Right atrium auricular region (tissue), 2 donors: ENCODE results near the gene TMEM134. TPM values are rescaled to one million over a fixed set of nuclear protein-coding genes. Genes with fewer than 3 reads are reported as not detected.
A peak's percentile ranks its signal among the peaks of the same experiment; 100 is the strongest.
"Not testable (repeated sequence)": the region's sequence is repeated elsewhere in the genome, so short reads cannot be mapped to it uniquely, and the experiment has no call there.

ENCODE experiments used
- DNase-seq: peaks from one replicate; pipeline ENCODE4 v3.0.0-alpha.2; 2019; ENCODE audit warnings: low spot score
- H3K27ac ChIP-seq, 2 donors: fragments of 200-600 bp; sonication (generic); 1 replicate in 1 of 2; 2 replicates in 1 of 2; pipeline ENCODE4 v1.5.1; 2016 to 2019
- H3K27me3 ChIP-seq, 2 donors: fragments of 200-600 bp; sonication (generic); one replicate each; pipeline versions ENCODE4 v1.5.1 to v1.6.0; 2017 to 2019
- H3K36me3 ChIP-seq: fragments of 200-600 bp; sonication (generic); one replicate; pipeline ENCODE4 v1.5.1; 2016
- H3K4me1 ChIP-seq, 2 donors: fragments of 200-600 bp; sonication (generic); one replicate each; pipeline versions ENCODE4 v1.5.1 to v1.6.0; 2017 to 2019
- H3K4me3 ChIP-seq, 2 donors: fragments of 200-600 bp; sonication (generic); 1 replicate in 1 of 2; 2 replicates in 1 of 2; pipeline ENCODE4 v1.5.1; 2017 to 2019; ENCODE audit warnings: mild to moderate bottlenecking in 1 of 2, moderate library complexity in 1 of 2
- H3K9me3 ChIP-seq, 2 donors: fragments of 200-600 bp; sonication (generic); one replicate each; pipeline ENCODE4 v1.5.1; 2019
- total RNA-seq, 2 donors: library from RNA; depleted of rRNA; stranded (reverse); fragments of >200 nt; gene quantifications; one replicate each; pipeline ENCODE4 v1.1.0, GENCODE V29; 2016
- TF ChIP-seq, protein P1 (sequence below), 2 donors: fragments of 200-600 bp; sonication (generic); IDR thresholded peaks; one replicate each; pipeline ENCODE4 v1.5.1; 2019; ENCODE audit warnings: antibody characterized with exemption in 2 of 2

TMEM134 gene
- total RNA-seq, 2 donors from 2014 or later: 74.4 to 140 TPM

DNA sequence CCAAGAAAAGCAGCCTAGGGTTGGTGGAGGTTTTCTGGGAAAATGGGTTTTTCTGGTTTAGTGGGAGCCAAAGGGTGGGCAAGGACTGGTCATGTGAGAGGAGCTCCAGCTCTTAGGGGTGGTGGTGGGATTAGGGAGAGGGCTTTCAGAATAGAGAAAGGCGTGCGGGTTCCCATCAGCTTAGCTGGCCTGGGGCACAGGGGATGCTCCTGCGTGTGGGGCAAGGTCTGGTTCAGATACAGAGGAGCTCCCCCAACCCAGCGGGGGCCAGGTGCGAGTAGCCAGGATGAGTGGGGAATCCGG lies 644 bp downstream of the TMEM134 start:
- Histone ChIP-seq H3K27ac (peak overlapping the region; percentile 88 to 89), H3K4me1 (peaks cover 0 to 42% of the 10 kb centered on the region in 2 donors), H3K36me3 (no peaks in the 10 kb centered on the region), H3K27me3 (no peaks in the 10 kb centered on the region), H3K9me3 (no peaks in the 10 kb centered on the region), H3K4me3 (peak overlapping the region; percentile 72 to 90)
- TF ChIP-seq, protein P1, sequence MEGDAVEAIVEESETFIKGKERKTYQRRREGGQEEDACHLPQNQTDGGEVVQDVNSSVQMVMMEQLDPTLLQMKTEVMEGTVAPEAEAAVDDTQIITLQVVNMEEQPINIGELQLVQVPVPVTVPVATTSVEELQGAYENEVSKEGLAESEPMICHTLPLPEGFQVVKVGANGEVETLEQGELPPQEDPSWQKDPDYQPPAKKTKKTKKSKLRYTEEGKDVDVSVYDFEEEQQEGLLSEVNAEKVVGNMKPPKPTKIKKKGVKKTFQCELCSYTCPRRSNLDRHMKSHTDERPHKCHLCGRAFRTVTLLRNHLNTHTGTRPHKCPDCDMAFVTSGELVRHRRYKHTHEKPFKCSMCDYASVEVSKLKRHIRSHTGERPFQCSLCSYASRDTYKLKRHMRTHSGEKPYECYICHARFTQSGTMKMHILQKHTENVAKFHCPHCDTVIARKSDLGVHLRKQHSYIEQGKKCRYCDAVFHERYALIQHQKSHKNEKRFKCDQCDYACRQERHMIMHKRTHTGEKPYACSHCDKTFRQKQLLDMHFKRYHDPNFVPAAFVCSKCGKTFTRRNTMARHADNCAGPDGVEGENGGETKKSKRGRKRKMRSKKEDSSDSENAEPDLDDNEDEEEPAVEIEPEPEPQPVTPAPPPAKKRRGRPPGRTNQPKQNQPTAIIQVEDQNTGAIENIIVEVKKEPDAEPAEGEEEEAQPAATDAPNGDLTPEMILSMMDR (IDR thresholded peaks at IDR 0.05): no peak
- DNase-seq: no peak

GRCh38 chr11:67468056-67468455 lies 995 bp downstream of the TMEM134 start:
- H3K4me1 ChIP-seq: peaks cover 0 to 42% of the 10 kb centered on the region in 2 donors

GRCh38 chr11:67466962-67467771 lies 1.9 kb downstream of the TMEM134 start:
- no peaks in the 10 kb centered on the region for H3K27me3 ChIP-seq
- peaks cover 0 to 42% of the 10 kb centered on the region in 2 donors for H3K4me1 ChIP-seq
- no peak overlapping the region for H3K27ac ChIP-seq

More at GRCh38 chr11:67468056-67468455, 995 bp downstream of the TMEM134 start:
- Histone ChIP-seq H3K27ac (peak overlapping the region; percentile 88 to 89), H3K9me3 (no peaks in the 10 kb centered on the region), H3K36me3 (no peaks in the 10 kb centered on the region), H3K27me3 (no peaks in the 10 kb centered on the region), H3K4me3 (peak overlapping the region; percentile 72 to 90)
- no peak for DNase-seq
- TF ChIP-seq, protein P1 (IDR thresholded peaks at IDR 0.05): no peak

DNA sequence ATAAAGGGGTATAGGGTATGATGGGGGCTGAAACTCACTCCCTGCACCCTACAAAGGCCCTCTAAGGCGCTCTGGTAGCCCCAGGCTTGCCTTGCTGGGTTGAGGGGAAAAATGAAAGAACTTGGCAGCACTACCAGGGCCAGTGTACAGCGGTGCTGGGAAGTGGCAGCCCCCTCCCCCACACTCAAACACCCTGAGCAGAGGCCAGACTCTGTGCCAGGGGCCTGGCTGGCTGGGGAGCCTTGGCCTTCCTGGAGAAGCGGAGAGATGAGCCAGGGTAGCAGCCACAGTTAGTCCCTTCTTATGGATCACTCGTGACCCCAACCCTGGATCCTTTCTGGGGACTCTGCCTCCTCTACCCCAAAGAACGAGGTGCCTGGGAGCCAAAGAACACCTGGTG lies 2.7 kb downstream of the TMEM134 start:
- Histone ChIP-seq H3K27me3 (no peaks in the 10 kb centered on the region), H3K36me3 (no peaks in the 10 kb centered on the region), H3K27ac (peak overlapping the region in 1 of 2 donors; percentile 0), H3K4me1 (peaks cover 0 to 42% of the 10 kb centered on the region in 2 donors), H3K4me3 (no peak overlapping the region), H3K9me3 (no peaks in the 10 kb centered on the region)
- DNase-seq: no peak
- TF ChIP-seq, protein P1 (IDR thresholded peaks at IDR 0.05): no peak

More at GRCh38 chr11:67466962-67467771, 1.9 kb downstream of the TMEM134 start:
- H3K9me3 ChIP-seq: no peaks in the 10 kb centered on the region
- TF ChIP-seq, protein P1 (IDR thresholded peaks at IDR 0.05): no peak
- no peak overlapping the region for H3K4me3 ChIP-seq
- no peak for DNase-seq
- H3K36me3 ChIP-seq: no peaks in the 10 kb centered on the region

GRCh38 chr11:67465530-67465929 lies 3.5 kb downstream of the TMEM134 start:
- not testable (repeated sequence) for H3K27me3 ChIP-seq, DNase-seq, H3K9me3 ChIP-seq, H3K36me3 ChIP-seq, H3K4me3 ChIP-seq
- Histone ChIP-seq H3K4me1 (peaks cover 0 to 42% of the 10 kb centered on the region in 2 donors), H3K27ac (peak overlapping the region; percentile 91 to 92)

DNA sequence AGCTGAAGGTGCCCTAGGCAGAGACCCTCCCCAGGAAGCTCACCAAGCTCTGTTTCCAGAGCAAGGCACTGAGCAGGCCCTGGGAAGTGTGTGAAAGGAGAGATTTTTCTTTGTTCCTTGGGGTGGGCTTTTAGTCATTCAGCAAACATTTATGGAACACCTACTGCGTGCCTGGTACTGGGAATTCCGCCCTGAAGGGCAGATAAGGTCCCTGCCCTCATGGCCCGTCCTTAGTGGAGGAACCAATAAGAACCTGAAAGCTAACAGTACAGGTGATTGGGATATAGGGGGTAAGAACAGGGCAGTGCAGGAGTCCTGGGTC lies 3.9 kb downstream of the TMEM134 start:
- Histone ChIP-seq H3K27ac (peak overlapping the region; percentile 91 to 92), H3K36me3 (no peaks in the 10 kb centered on the region), H3K9me3 (no peaks in the 10 kb centered on the region), H3K27me3 (no peaks in the 10 kb centered on the region), H3K4me1 (peaks cover 0 to 42% of the 10 kb centered on the region in 2 donors), H3K4me3 (peak overlapping the region; percentile 42 to 66)
- TF ChIP-seq, protein P1 (IDR thresholded peaks at IDR 0.05): no peak
- no peak for DNase-seq
